Measurements from ENCODE around the gene ADAMTS20.

DNA sequence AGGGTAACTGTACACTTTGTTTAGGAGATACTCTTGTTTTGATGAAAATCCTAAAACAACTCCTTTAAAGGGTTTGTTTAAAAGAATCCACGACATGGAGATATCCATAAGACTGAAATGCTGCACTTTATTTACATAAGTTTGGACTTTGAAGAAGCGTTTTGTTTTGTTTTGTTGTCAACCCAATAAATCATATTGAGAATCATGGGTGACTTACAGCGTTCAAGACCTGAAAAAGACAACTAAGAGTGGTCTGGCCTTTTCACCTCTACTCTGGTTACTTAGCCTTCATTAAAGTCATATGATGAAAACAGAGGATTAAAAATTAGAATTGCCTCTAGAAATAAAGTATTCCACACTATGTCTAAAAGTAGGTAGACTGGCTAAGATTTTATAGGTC, 234.8 kb downstream of the ADAMTS20 start:
- TF ChIP-seq, protein P1, sequence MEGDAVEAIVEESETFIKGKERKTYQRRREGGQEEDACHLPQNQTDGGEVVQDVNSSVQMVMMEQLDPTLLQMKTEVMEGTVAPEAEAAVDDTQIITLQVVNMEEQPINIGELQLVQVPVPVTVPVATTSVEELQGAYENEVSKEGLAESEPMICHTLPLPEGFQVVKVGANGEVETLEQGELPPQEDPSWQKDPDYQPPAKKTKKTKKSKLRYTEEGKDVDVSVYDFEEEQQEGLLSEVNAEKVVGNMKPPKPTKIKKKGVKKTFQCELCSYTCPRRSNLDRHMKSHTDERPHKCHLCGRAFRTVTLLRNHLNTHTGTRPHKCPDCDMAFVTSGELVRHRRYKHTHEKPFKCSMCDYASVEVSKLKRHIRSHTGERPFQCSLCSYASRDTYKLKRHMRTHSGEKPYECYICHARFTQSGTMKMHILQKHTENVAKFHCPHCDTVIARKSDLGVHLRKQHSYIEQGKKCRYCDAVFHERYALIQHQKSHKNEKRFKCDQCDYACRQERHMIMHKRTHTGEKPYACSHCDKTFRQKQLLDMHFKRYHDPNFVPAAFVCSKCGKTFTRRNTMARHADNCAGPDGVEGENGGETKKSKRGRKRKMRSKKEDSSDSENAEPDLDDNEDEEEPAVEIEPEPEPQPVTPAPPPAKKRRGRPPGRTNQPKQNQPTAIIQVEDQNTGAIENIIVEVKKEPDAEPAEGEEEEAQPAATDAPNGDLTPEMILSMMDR (IDR thresholded peaks at IDR 0.05; ENCODE audit: borderline replicate concordance, extremely low read depth, low read length, poor library complexity, severe bottlenecking) = no peak
- no peak for TF ChIP-seq EZH2 (IDR thresholded peaks at IDR 0.05; ENCODE audit: borderline replicate concordance, low read depth, low read length, severe bottlenecking)
